SK-N-SH (cell line): ENCODE measurements around the gene PLAAT4. TPM values are rescaled to one million over a fixed set of nuclear protein-coding genes. Genes with fewer than 3 reads are reported as not detected.

Source experiments
- CTCF ChIA-PET: fragments of 300-600, 350-600 bp; formaldehyde crosslinking; extraction: SDS; loops from one replicate; lab custom pipeline; 2021; lab: Yijun Ruan, JAX
- POLR2A ChIA-PET: fragments of 350-600 bp; sonication (Branson Sonifier 250); formaldehyde crosslinking; extraction: SDS; loops from one replicate; lab custom pipeline; 2020; ENCODE audit warnings: antibody characterized with exemption, inconsistent platforms; lab: Yijun Ruan, JAX
- DNase-seq: peaks from one replicate; pipeline ENCODE4 v3.0.0; 2012
- H2AFZ ChIP-seq: fragments of 200-600 bp; sonication (generic); 2 replicates; pipeline ENCODE4 v1.8.1; 2016; ENCODE audit warnings: antibody characterized with exemption, mild to moderate bottlenecking, low read depth
- H3F3A ChIP-seq: fragments of 200-600 bp; sonication (generic); replicated peaks from 2 replicates; pipeline ENCODE3; 2016; ENCODE audit warnings: antibody characterized with exemption, mild to moderate bottlenecking; ENCODE audit not compliant: insufficient read depth
- H3K27ac ChIP-seq, 2 experiments: fragments of 200-500 bp in 1 of 2; fragments of 200-600 bp in 1 of 2; sonication (Bioruptor generic) in 1 of 2; sonication (generic), shearing (Covaris generic) in 1 of 2; 2 replicates each; pipeline versions ENCODE4 v1.5.1 to v1.6.1; 2014 to 2016; ENCODE audit warnings: low read depth in 2 of 2, inconsistent platforms in 1 of 2, low read length in 1 of 2, mild to moderate bottlenecking in 1 of 2, mixed read lengths in 1 of 2
- H3K27me3 ChIP-seq: fragments of 200-600 bp; sonication (generic), shearing (Covaris generic); 2 replicates; pipeline ENCODE4 v1.6.1; 2016; ENCODE audit warnings: mixed run types; ENCODE audit not compliant: insufficient read depth
- H3K36me3 ChIP-seq, 2 experiments: fragments of 200-500 bp in 1 of 2; fragments of 200-600 bp in 1 of 2; sonication (Bioruptor generic) in 1 of 2; sonication (generic) in 1 of 2; replicated peaks in 1 of 2; 2 replicates each; pipeline versions ENCODE3 to v1.5.1; 2014 to 2016; ENCODE audit warnings: low read length in 1 of 2, mild to moderate bottlenecking in 1 of 2; ENCODE audit not compliant: insufficient read depth in 2 of 2, control insufficient read depth in 1 of 2
- H3K4me1 ChIP-seq, 2 experiments: fragments of 200-500 bp in 1 of 2; fragments of 200-600 bp in 1 of 2; sonication (Bioruptor generic) in 1 of 2; sonication (generic), shearing (Covaris generic) in 1 of 2; 2 replicates each; pipeline versions ENCODE4 v1.5.1 to v1.6.1; 2014 to 2016; ENCODE audit warnings: low read depth in 1 of 2, low read length in 1 of 2, mixed run types in 1 of 2; ENCODE audit not compliant: insufficient read depth in 2 of 2, control insufficient read depth in 1 of 2
- H3K4me2 ChIP-seq: fragments of 200-600 bp; sonication (generic), shearing (Covaris generic); 2 replicates; pipeline ENCODE4 v1.6.1; 2017; ENCODE audit warnings: mixed run types
- H3K4me3 ChIP-seq, 2 experiments: fragments of 200-500 bp in 1 of 2; fragments of 200-600 bp in 1 of 2; sonication (Bioruptor generic) in 1 of 2; sonication (generic), shearing (Covaris generic) in 1 of 2; 2 replicates each; pipeline versions ENCODE4 v1.5.1 to v1.8.1; 2014 to 2016; ENCODE audit warnings: low read depth in 2 of 2, inconsistent platforms in 1 of 2, low read length in 1 of 2, mild to moderate bottlenecking in 1 of 2, mixed read lengths in 1 of 2, moderate library complexity in 1 of 2
- H3K79me2 ChIP-seq: fragments of 200-600 bp; sonication (generic); 2 replicates; pipeline ENCODE4 v1.8.1; 2017; ENCODE audit warnings: mild to moderate bottlenecking; ENCODE audit not compliant: insufficient read depth
- H3K9ac ChIP-seq: fragments of 200-600 bp; sonication (generic); 2 replicates; pipeline ENCODE4 v1.6.1; 2017; ENCODE audit warnings: mixed run types
- H3K9me2 ChIP-seq: fragments of 200-600 bp; sonication (generic); 2 replicates; pipeline ENCODE4 v1.6.1; 2017; ENCODE audit warnings: mixed run types
- H3K9me3 ChIP-seq: fragments of 200-600 bp; sonication (generic); 2 replicates; pipeline ENCODE4 v1.6.1; 2017; ENCODE audit warnings: mixed run types, mild to moderate bottlenecking, moderate library complexity
- H4K20me1 ChIP-seq: fragments of 200-600 bp; sonication (generic); 2 replicates; pipeline ENCODE4 v1.6.1; 2017; ENCODE audit warnings: mild to moderate bottlenecking, mixed run types; ENCODE audit not compliant: insufficient read depth
- ELF1 ChIP-seq: IDR thresholded peaks from 2 replicates; pipeline ENCODE4 v1.4.0; 2012
- FOSL2 ChIP-seq: IDR thresholded peaks from 2 replicates; pipeline ENCODE4 v1.4.0; 2012; ENCODE audit warnings: low read depth, mild to moderate bottlenecking, moderate library complexity, borderline replicate concordance
- FOXM1 ChIP-seq: IDR thresholded peaks from 2 replicates; pipeline ENCODE4 v1.4.0; 2012; ENCODE audit warnings: low read depth, mild to moderate bottlenecking
- GABPA ChIP-seq: IDR thresholded peaks from 2 replicates; pipeline ENCODE4 v1.4.0; 2012; ENCODE audit warnings: low read depth, mild to moderate bottlenecking
- GATA2 ChIP-seq: sonication (generic); formaldehyde crosslinking; IDR thresholded peaks from 2 replicates; pipeline ENCODE4 v1.5.0; 2020; ENCODE audit warnings: mild to moderate bottlenecking, missing genetic modification reagents
- JUND ChIP-seq: IDR thresholded peaks from 2 replicates; pipeline ENCODE4 v1.4.0; 2012
- MEF2A ChIP-seq: IDR thresholded peaks from 2 replicates; pipeline ENCODE4 v1.4.0; 2012; ENCODE audit warnings: low read depth, borderline replicate concordance
- MXI1 ChIP-seq: IDR thresholded peaks from 2 replicates; pipeline ENCODE4 v1.6.1; 2012; ENCODE audit warnings: mild to moderate bottlenecking, low read depth, low read length, improper control_type of control experiment
- NRF1 ChIP-seq: IDR thresholded peaks from 2 replicates; pipeline ENCODE4 v1.6.1; 2012; ENCODE audit warnings: low read depth, mild to moderate bottlenecking, low read length
- POLR2AphosphoS5 ChIP-seq: IDR thresholded peaks from 2 replicates; pipeline ENCODE4 v1.6.1; 2012; ENCODE audit warnings: low read depth, low read length
- RAD21 ChIP-seq: IDR thresholded peaks from 2 replicates; pipeline ENCODE4 v1.6.1; 2012; ENCODE audit warnings: mild to moderate bottlenecking, low read length
- RCOR1 ChIP-seq: fragments of 150-350 bp; IDR thresholded peaks from 2 replicates; pipeline ENCODE4 v1.6.1; 2017; ENCODE audit warnings: antibody characterized with exemption, low read length
- RFX5 ChIP-seq: IDR thresholded peaks from 2 replicates; pipeline ENCODE4 v1.6.1; 2012; ENCODE audit warnings: mild to moderate bottlenecking, improper control_type of control experiment, low read length
- RXRA ChIP-seq: IDR thresholded peaks from 2 replicates; pipeline ENCODE4 v1.4.0; 2012; ENCODE audit warnings: low read depth, mild to moderate bottlenecking, borderline replicate concordance
- TCF12 ChIP-seq: IDR thresholded peaks from 2 replicates; pipeline ENCODE4 v1.4.0; 2012
- TEAD4 ChIP-seq: IDR thresholded peaks from 2 replicates; pipeline ENCODE4 v1.4.0; 2012; ENCODE audit warnings: mild to moderate bottlenecking, borderline replicate concordance; ENCODE audit not compliant: insufficient read depth
- YY1 ChIP-seq: IDR thresholded peaks from 2 replicates; pipeline ENCODE4 v1.4.0; 2012; ENCODE audit warnings: low read depth, mild to moderate bottlenecking
- WGBS: methylation state at CpG from one replicate; pipeline ENCODE4 v1.1.6; 2017; ENCODE audit warnings: low lambda C conversion rate; 5-methylcytosine and 5-hydroxymethylcytosine counted together
- polyA plus RNA-seq, 3 experiments: library from polyadenylated mRNA; depleted of rRNA; stranded (reverse); fragments of >200 nt; gene quantifications; 2 replicates each; pipeline ENCODE4 v1.2.3, GENCODE V29; 2012
- TF ChIP-seq, protein P1 (sequence below): fragments of 200-600 bp; sonication (generic); IDR thresholded peaks from 2 replicates; pipeline ENCODE4 v1.6.1; 2017; ENCODE audit warnings: antibody characterized with exemption, mild to moderate bottlenecking, moderate library complexity
- TF ChIP-seq, protein P2 (sequence below): fragments of 150-350 bp; IDR thresholded peaks from 2 replicates; pipeline ENCODE4 v1.6.1; 2017; ENCODE audit warnings: antibody characterized with exemption, low read length, low read depth, borderline replicate concordance

PLAAT4 gene
- polyA plus RNA-seq, 1 of the 3 experiments (the other 2 are of a cell fraction) = 5.6 TPM

DNA sequence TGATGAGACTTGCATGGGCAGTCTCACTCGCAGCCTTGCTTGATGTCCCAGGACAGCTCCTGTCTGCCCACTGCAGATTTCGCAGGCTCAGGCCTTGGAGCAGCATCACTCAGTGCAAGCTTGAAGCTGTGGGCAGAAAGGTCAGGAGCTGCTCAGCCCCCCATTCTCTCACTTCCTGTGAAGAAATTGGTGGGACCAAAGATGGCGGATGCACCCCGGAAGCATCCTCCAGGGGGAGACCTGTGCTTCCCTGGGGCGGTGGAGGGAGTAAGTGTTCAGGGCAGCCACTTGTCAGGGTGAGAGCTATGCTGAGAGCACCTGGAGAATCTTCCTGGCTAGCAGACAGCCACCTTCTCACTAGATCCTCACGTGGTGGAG, 15.3 kb downstream of the PLAAT4 start:
- Histone ChIP-seq H4K20me1 (no peaks in the 10 kb centered on the region), H3K4me1 (no peaks in the 10 kb centered on the region), H3K79me2 (no peaks in the 10 kb centered on the region), H3K9ac (no peak overlapping the region), H3K27ac (no peak overlapping the region)
- DNase-seq = no peak
- ChIA-PET CTCF (interaction anchor here (0.6 kb wide), 1 partner anchor 84 kb away, joined by 3 read pairs; no protein-coding TSS in a partner anchor), POLR2A (no interaction called here)
- WGBS = 87% methylated on average over 3 of the region's 6 CpGs
- TF ChIP-seq POLR2AphosphoS5 (no peak), RXRA (no peak), RCOR1 (no peak), RFX5 (no peak), MEF2A (no peak), TEAD4 (no peak), YY1 (no peak), ELF1 (no peak), FOSL2 (no peak), NRF1 (no peak), GABPA (no peak), MXI1 (no peak), FOXM1 (no peak), JUND (no peak), RAD21 (no peak)
- TF ChIP-seq, protein P1, sequence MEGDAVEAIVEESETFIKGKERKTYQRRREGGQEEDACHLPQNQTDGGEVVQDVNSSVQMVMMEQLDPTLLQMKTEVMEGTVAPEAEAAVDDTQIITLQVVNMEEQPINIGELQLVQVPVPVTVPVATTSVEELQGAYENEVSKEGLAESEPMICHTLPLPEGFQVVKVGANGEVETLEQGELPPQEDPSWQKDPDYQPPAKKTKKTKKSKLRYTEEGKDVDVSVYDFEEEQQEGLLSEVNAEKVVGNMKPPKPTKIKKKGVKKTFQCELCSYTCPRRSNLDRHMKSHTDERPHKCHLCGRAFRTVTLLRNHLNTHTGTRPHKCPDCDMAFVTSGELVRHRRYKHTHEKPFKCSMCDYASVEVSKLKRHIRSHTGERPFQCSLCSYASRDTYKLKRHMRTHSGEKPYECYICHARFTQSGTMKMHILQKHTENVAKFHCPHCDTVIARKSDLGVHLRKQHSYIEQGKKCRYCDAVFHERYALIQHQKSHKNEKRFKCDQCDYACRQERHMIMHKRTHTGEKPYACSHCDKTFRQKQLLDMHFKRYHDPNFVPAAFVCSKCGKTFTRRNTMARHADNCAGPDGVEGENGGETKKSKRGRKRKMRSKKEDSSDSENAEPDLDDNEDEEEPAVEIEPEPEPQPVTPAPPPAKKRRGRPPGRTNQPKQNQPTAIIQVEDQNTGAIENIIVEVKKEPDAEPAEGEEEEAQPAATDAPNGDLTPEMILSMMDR = no peak
- TF ChIP-seq, protein P2, sequence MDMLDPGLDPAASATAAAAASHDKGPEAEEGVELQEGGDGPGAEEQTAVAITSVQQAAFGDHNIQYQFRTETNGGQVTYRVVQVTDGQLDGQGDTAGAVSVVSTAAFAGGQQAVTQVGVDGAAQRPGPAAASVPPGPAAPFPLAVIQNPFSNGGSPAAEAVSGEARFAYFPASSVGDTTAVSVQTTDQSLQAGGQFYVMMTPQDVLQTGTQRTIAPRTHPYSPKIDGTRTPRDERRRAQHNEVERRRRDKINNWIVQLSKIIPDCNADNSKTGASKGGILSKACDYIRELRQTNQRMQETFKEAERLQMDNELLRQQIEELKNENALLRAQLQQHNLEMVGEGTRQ = no peak
- TF ChIP-seq, all 33 proteins: peak for 0
- Histone ChIP-seq H3K4me3 (no peak overlapping the region), H2AFZ (no peak overlapping the region), H3K9me3 (no peaks in the 10 kb centered on the region), H3K9me2 (no peaks in the 10 kb centered on the region), H3F3A (no peaks in the 10 kb centered on the region), H3K36me3 (no peaks in the 10 kb centered on the region), H3K4me2 (no peak overlapping the region), H3K27me3 (no peaks in the 10 kb centered on the region)

DNA sequence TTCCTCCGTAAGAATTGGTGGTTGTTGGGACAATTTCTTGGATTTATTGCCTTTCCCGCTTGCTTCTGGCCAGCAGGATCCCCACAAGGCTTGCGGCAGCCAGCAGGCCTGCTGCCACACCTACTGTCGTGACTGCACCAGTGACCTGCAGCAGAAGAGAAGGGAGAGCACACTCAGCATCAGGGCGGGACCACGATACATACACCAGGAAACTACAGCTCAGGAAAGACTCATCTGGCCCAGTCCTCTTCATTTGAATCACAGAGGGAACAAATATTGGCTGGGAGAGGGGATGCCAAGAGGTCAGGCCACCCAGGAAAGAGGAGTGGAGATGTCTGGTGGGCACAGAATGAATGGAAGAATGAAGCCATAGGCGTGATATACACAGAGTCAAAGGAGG, 16.3 kb downstream of the PLAAT4 start:
- TF ChIP-seq GATA2 (CRISPR knock-in tag) (no peak), ELF1 (no peak), TCF12 (no peak)
- CTCF ChIA-PET = no interaction called here

More for the DNA sequence above, 16.3 kb downstream of the PLAAT4 start:
- Histone ChIP-seq H2AFZ (no peak overlapping the region), H3F3A (no peaks in the 10 kb centered on the region), H3K79me2 (no peaks in the 10 kb centered on the region), H3K9me3 (no peaks in the 10 kb centered on the region), H3K27me3 (no peaks in the 10 kb centered on the region), H3K4me1 (no peaks in the 10 kb centered on the region), H3K9ac (no peak overlapping the region), H3K27ac (no peak overlapping the region), H4K20me1 (no peaks in the 10 kb centered on the region), H3K36me3 (no peaks in the 10 kb centered on the region), H3K4me3 (no peak overlapping the region), H3K9me2 (no peaks in the 10 kb centered on the region), H3K4me2 (no peak overlapping the region)
- DNase-seq = no peak
- 86% methylated on average over 7 of the region's 7 CpGs for WGBS
- POLR2A ChIA-PET = no interaction called here
